Measurements from ENCODE around the gene TMSB10.

DNA sequence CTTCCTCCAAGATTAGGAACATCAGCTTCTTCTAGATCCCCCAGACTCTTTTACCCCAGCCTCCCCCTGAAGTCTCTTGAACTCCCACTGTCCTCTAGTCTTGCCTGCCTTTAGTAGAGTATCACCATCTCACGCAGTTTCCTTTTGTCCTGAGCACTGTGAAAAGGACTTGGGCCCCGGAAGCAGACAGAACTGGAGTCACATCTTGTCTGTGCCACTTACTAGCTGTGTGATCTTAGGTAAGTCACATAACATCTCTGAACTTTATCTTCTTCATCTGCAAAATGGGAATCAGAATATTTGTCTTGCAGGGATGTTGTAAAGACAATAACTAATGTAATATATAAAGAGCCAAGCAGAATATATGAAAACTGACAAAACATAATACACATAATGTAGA is 16.1 kb upstream of the TMSB10 start:
- TF ChIP-seq, protein P1, sequence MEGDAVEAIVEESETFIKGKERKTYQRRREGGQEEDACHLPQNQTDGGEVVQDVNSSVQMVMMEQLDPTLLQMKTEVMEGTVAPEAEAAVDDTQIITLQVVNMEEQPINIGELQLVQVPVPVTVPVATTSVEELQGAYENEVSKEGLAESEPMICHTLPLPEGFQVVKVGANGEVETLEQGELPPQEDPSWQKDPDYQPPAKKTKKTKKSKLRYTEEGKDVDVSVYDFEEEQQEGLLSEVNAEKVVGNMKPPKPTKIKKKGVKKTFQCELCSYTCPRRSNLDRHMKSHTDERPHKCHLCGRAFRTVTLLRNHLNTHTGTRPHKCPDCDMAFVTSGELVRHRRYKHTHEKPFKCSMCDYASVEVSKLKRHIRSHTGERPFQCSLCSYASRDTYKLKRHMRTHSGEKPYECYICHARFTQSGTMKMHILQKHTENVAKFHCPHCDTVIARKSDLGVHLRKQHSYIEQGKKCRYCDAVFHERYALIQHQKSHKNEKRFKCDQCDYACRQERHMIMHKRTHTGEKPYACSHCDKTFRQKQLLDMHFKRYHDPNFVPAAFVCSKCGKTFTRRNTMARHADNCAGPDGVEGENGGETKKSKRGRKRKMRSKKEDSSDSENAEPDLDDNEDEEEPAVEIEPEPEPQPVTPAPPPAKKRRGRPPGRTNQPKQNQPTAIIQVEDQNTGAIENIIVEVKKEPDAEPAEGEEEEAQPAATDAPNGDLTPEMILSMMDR (conservative IDR thresholded peaks at IDR 0.05 in 1 of 2, IDR thresholded peaks at IDR 0.05 in 1 of 2; ENCODE audit: low read depth in 1 of 2, low read length in 2 of 2), result no peak
- no peak for TF ChIP-seq EZH2 (IDR thresholded peaks at IDR 0.05; ENCODE audit: low read length, missing control alignments)
